Suppressor macrophage (primary cell): Measurements from ENCODE around the gene NBEA.
"Not testable (repeated sequence)": the region's sequence is repeated elsewhere in the genome, so short reads cannot be mapped to it uniquely, and the experiment has no call there.

Experiments
- DNase-seq, 4 experiments: peaks; one replicate each; pipeline ENCODE4 v3.0.0-alpha.2; 2020 to 2022

Gene NBEA

GRCh38 chr13:35675651-35676050 is 733.6 kb downstream of the NBEA start:
- no peak for DNase-seq

- DNase-seq = not testable (repeated sequence)
These were observed 735.8 kb downstream of the NBEA start for GRCh38 chr13:35677863-35678262.

- no peak for DNase-seq
These were observed 739.6 kb downstream of the NBEA start for GRCh38 chr13:35681685-35682084.

GRCh38 chr13:35684432-35684831 is 742.4 kb downstream of the NBEA start:
- no peak for DNase-seq

- DNase-seq = no peak
These were observed 745.3 kb downstream of the NBEA start for GRCh38 chr13:35687336-35687735.

- DNase-seq = no peak
These were observed 748.6 kb downstream of the NBEA start for GRCh38 chr13:35690581-35691207.

- no peak for DNase-seq
These were observed 751.2 kb downstream of the NBEA start for GRCh38 chr13:35693134-35693784.

GRCh38 chr13:35694031-35694430 is 752.0 kb downstream of the NBEA start:
- DNase-seq = no peak

- DNase-seq = no peak
These were observed 752.7 kb downstream of the NBEA start for GRCh38 chr13:35694549-35695447.

GRCh38 chr13:35695448-35695770 is 753.3 kb downstream of the NBEA start:
- DNase-seq = no peak

- DNase-seq = no peak
These were observed 755.2 kb downstream of the NBEA start for GRCh38 chr13:35697186-35697730.

GRCh38 chr13:35698911-35699576 is 757.0 kb downstream of the NBEA start:
- no peak for DNase-seq

- DNase-seq = no peak
These were observed 757.9 kb downstream of the NBEA start for GRCh38 chr13:35699825-35700510.

GRCh38 chr13:35700671-35701070 is 758.6 kb downstream of the NBEA start:
- no peak for DNase-seq

- DNase-seq = no peak
These were observed 760.2 kb downstream of the NBEA start for GRCh38 chr13:35702316-35702715.

- no peak for DNase-seq
These were observed 761.0 kb downstream of the NBEA start for GRCh38 chr13:35703061-35703460.

GRCh38 chr13:35704331-35704730 is 762.3 kb downstream of the NBEA start:
- no peak for DNase-seq

- no peak for DNase-seq
These were observed 764.2 kb downstream of the NBEA start for GRCh38 chr13:35706281-35706680.

- no peak for DNase-seq
These were observed 764.7 kb downstream of the NBEA start for GRCh38 chr13:35706721-35707120.

GRCh38 chr13:35711909-35712308 is 769.8 kb downstream of the NBEA start:
- DNase-seq = no peak

GRCh38 chr13:35712907-35713761 is 771.1 kb downstream of the NBEA start:
- DNase-seq = no peak
